Suprapubic skin (tissue), 4 donors: ENCODE measurements around the gene ST7. TPM values are rescaled to one million over a fixed set of nuclear protein-coding genes. Genes with fewer than 3 reads are reported as not detected.

ENCODE experiments used
- DNase-seq, 2 donors: peaks; one replicate each; pipeline ENCODE4 v3.0.0-alpha.2; 2019; ENCODE audit warnings: low spot score in 2 of 2
- H3K27ac ChIP-seq: fragments of 200-600 bp; sonication (generic); one replicate; pipeline ENCODE4 v1.5.1; 2019
- H3K27me3 ChIP-seq: fragments of 200-600 bp; sonication (generic); one replicate; pipeline ENCODE4 v1.5.1; 2019
- H3K36me3 ChIP-seq: fragments of 200-600 bp; sonication (generic); one replicate; pipeline ENCODE4 v1.5.1; 2019
- H3K4me1 ChIP-seq: fragments of 200-600 bp; sonication (generic); one replicate; pipeline ENCODE4 v1.5.1; 2019
- H3K4me3 ChIP-seq: fragments of 200-600 bp; sonication (generic); one replicate; pipeline ENCODE4 v1.5.1; 2019; ENCODE audit warnings: mild to moderate bottlenecking
- H3K9me3 ChIP-seq: fragments of 200-600 bp; sonication (generic); one replicate; pipeline ENCODE4 v1.5.1; 2019
- CTCF ChIP-seq, 2 donors: fragments of 200-600 bp in 1 of 2; fragments of 450-650 bp in 1 of 2; sonication (generic) in 1 of 2; IDR thresholded peaks; one replicate each; pipeline ENCODE4 v1.5.1; 2016 to 2019; ENCODE audit warnings: antibody characterized with exemption in 2 of 2, mild to moderate bottlenecking in 1 of 2, moderate library complexity in 1 of 2
- EP300 ChIP-seq: sonication (generic); formaldehyde crosslinking; IDR thresholded peaks from one replicate; pipeline ENCODE4 v1.6.1; 2017; ENCODE audit warnings: antibody characterized with exemption
- POLR2A ChIP-seq, 2 donors: fragments of 450-650 bp; IDR thresholded peaks; one replicate each; pipeline ENCODE4 v1.6.1; 2017; ENCODE audit warnings: antibody characterized with exemption in 2 of 2, mild to moderate bottlenecking in 2 of 2, moderate library complexity in 2 of 2
- POLR2AphosphoS5 ChIP-seq, 3 donors: sonication (generic); formaldehyde crosslinking; IDR thresholded peaks; one replicate each; pipeline ENCODE4 v1.6.1; 2017; ENCODE audit warnings: antibody characterized with exemption in 3 of 3
- WGBS: methylation state at CpG from one replicate; pipeline ENCODE4 v1.1.5; 2018; 5-methylcytosine and 5-hydroxymethylcytosine counted together
- total RNA-seq, 4 donors: library from RNA; depleted of rRNA; stranded (reverse); fragments of >200 nt; gene quantifications; one replicate each; pipeline ENCODE4 v1.1.0, GENCODE V29; 2016

Gene ST7
- total RNA-seq, 4 donors from 2014 or later = 13.1 to 28.2 (median 18.6) TPM

- H3K36me3 ChIP-seq = no peaks in the 10 kb centered on the region
- H3K9me3 ChIP-seq = no peaks in the 10 kb centered on the region
- TF ChIP-seq POLR2AphosphoS5 (IDR thresholded peaks at IDR 0.05) (no peak), CTCF (IDR thresholded peaks at IDR 0.05) (no peak), EP300 (no peak), POLR2A (IDR thresholded peaks at IDR 0.05) (no peak)
- H3K4me3 ChIP-seq = no peak overlapping the region
- H3K4me1 ChIP-seq = peaks cover 18% of the 10 kb centered on the region
- no peak overlapping the region for H3K27ac ChIP-seq
- no peaks in the 10 kb centered on the region for H3K27me3 ChIP-seq
- no peak for DNase-seq
- WGBS = 83% methylated on average over 5 of the region's 5 CpGs
Measured at GRCh38 chr7:117048114-117048866, 95.0 kb downstream of the ST7 start.

- Histone ChIP-seq H3K36me3 (no peaks in the 10 kb centered on the region), H3K4me1 (peaks cover 18% of the 10 kb centered on the region), H3K9me3 (no peaks in the 10 kb centered on the region), H3K4me3 (no peak overlapping the region), H3K27me3 (no peaks in the 10 kb centered on the region), H3K27ac (no peak overlapping the region)
- WGBS = 88% methylated on average over 3 of the region's 3 CpGs
- TF ChIP-seq EP300 (no peak), CTCF (IDR thresholded peaks at IDR 0.05) (no peak), POLR2A (IDR thresholded peaks at IDR 0.05) (no peak), POLR2AphosphoS5 (IDR thresholded peaks at IDR 0.05) (no peak)
- no peak for DNase-seq
Measured at GRCh38 chr7:117048882-117049281, 95.6 kb downstream of the ST7 start.

GRCh38 chr7:117051808-117052207 is 98.5 kb downstream of the ST7 start:
- TF ChIP-seq POLR2AphosphoS5 (IDR thresholded peaks at IDR 0.05) (no peak), POLR2A (IDR thresholded peaks at IDR 0.05) (no peak), CTCF (IDR thresholded peaks at IDR 0.05) (no peak)
- WGBS = 32% methylated on average over 1 of the region's 1 CpG
- Histone ChIP-seq H3K4me1 (peaks cover 15% of the 10 kb centered on the region), H3K27ac (no peak overlapping the region), H3K27me3 (no peaks in the 10 kb centered on the region), H3K9me3 (no peaks in the 10 kb centered on the region), H3K36me3 (no peaks in the 10 kb centered on the region), H3K4me3 (no peak overlapping the region)
- no peak for DNase-seq

- DNase-seq = no peak
- no peaks in the 10 kb centered on the region for H3K36me3 ChIP-seq
- peaks cover 4% of the 10 kb centered on the region for H3K4me1 ChIP-seq
- H3K4me3 ChIP-seq = no peak overlapping the region
- H3K27me3 ChIP-seq = no peaks in the 10 kb centered on the region
- H3K27ac ChIP-seq = no peak overlapping the region
- TF ChIP-seq POLR2AphosphoS5 (IDR thresholded peaks at IDR 0.05) = no peak
- no peak for TF ChIP-seq EP300
- no peak for TF ChIP-seq CTCF (IDR thresholded peaks at IDR 0.05)
- TF ChIP-seq POLR2A (IDR thresholded peaks at IDR 0.05) = no peak
- H3K9me3 ChIP-seq = no peaks in the 10 kb centered on the region
Measured at GRCh38 chr7:117053432-117053831, 100.1 kb downstream of the ST7 start.

GRCh38 chr7:117061751-117062150 is 108.5 kb downstream of the ST7 start:
- Histone ChIP-seq H3K27me3 (no peaks in the 10 kb centered on the region), H3K36me3 (no peaks in the 10 kb centered on the region), H3K9me3 (no peaks in the 10 kb centered on the region), H3K4me1 (no peaks in the 10 kb centered on the region), H3K27ac (no peak overlapping the region), H3K4me3 (no peak overlapping the region)
- no peak for TF ChIP-seq EP300
- TF ChIP-seq CTCF (IDR thresholded peaks at IDR 0.05) = no peak
- TF ChIP-seq POLR2A (IDR thresholded peaks at IDR 0.05) = no peak
- TF ChIP-seq POLR2AphosphoS5 (IDR thresholded peaks at IDR 0.05) = no peak
- no peak for DNase-seq
